CD1c-positive myeloid dendritic cell (primary cell): ENCODE results near the gene STX2.
"Not testable (repeated sequence)": the region's sequence is repeated elsewhere in the genome, so short reads cannot be mapped to it uniquely, and the experiment has no call there.

Experiments
- DNase-seq: peaks from one replicate; pipeline ENCODE4 v3.0.0-alpha.2; 2016; ENCODE audit errors: extremely low spot score

The STX2 gene

DNA sequence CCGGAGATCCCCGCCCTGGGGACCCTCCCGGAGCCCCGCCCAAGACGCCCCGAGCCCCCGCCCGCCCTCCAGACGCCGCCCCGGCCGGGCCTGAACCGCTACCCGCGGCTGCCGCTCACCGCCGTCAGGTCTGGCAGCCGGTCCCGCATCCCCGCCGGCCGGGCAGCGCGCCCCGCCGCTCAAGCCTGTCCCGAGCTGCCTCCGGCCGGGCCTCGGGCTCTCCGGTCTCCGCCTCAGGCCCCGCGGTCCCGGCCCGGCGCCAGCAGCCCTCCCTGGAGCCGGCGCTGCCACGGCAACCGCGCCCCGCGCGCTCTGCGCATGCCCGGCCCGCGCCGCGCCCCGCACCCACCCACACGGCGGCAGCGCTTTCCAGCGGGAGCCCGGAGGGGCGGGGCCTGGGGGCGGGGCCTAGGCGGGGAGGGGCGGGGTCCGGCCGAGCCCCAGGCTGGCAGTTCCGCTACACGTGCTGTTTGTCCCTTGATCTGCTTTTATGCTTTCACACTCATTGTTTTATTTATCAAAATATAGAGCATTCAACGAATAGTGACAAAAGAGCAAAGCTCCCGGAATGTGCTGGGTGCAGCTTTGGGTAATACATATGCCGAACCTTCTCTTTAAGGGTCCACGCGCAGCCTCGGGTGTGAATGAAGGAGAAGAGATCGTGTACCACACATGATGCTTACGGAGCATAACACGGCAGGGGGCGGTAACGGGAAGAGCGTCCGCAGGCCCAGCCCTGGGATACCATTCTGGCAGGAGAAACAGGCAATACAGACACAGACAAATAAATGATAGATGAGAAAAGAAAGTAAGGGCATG lies at the start of gene STX2:
STX2 (minus strand) TSS at position 300 of the 819 bp plus-strand sequence; CDS start at position 149, 151 bp downstream.
- peak; percentile 93 for DNase-seq

DNA sequence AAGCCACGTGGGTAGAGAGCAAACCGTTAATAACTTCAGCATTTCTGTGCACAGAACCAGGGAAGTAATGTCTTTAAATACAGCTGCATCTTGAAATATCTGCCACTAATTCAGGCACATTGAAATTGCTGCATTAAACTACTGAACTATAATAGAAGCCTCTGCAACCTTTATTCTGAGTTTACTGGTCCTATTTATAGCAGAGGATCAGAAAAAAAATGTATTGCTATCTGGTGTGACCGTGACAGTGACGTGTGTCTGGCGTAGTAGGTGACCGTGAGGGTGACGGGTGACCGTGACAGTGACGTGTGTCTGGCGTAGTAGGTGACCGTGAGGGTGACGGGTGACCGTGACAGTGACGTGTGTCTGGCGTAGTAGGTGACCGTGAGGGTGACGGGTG lies 48.1 kb upstream of the STX2 start:
- not testable (repeated sequence) for DNase-seq

DNA sequence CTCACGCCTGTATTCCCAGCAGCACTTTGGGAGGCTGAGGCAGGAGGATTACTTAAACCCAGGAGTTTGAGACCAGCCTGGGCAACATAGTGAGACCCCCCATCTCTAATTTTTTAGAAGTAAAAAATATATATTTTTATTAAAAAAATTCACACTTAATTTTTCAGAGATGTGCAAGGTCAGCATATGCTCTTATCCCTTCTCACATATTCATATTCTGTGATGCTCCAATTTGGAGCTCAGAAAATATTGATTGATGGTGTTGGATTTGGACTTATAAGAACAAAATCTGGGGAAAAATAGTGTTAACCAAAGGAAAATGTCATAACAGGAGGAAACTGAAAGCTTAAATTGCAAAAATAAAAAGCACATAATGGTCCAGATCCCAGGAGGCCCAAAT lies 42.5 kb upstream of the STX2 start:
- no peak for DNase-seq

DNA sequence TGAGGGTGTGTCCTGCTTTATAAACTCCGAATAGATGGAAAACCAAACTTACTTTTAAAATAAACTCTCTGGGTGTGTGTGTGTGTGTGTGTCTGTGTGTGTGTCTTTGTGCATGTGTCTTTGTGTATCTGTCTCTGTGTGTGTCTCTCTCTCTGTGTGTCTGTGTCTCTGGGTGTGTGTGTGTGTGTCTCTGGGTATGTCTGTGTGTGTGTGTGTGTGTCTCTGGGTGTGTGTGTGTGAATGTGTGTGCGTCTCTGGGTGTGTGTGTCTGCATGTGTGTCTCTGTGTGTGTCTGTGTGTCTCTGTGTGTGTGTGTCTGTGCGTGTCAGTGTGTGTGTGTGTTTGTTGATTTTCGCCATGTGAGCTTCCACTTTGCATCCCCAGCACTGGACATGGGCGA lies 42.0 kb upstream of the STX2 start:
- no peak for DNase-seq

DNA sequence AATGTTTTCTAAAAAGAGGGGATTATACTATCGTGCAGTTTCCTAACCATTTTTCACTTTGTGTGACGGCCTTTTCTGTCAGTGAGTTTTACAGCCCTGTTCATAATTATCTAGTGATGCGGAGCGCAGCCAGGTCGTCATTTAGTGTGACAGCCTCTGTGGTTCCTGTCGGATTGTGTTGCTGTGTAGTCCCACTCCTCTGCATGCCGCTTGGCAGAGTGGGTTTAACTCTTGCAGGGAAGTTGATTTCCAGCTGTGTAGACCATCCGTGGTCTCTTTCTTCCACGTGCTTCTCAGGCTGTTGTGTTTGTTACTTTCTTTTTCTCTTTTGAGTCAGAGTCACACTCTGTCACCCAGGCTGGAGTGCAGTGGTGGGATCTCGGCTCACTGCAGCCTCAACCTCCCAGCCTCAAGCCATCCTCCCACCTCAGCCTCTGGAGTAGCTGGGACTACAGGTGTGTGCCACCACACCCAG lies 41.4 kb upstream of the STX2 start:
- no peak for DNase-seq

DNA sequence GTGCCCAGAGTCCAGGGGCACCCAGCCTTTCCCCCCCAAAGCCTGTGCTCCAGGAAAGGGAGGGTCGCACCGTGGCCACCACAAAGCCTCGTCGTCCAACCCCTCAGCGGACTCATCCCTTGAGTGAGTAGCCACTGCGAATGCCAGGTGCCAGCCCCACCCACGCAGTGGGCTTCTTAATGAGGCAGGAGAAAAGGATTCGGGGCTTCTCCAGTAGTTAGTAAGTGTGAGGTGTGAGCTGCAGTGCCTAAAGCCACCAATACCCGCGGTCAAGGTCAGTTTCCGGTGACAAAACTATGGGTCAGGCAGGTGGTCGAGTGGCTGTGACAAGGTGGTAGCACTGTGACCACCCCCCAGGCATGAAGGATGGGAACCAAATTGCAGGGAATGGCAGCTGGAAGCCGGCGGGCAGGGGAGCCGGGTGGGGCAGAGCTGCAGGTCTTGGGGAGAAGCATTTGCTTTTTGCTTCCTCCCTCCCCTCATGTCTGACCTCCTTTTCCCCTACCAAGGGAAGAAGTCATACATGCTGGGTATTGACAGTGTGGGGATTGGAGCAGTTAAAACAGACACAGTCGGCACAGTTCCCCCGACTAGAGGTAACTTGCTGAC lies 40.8 kb upstream of the STX2 start:
- no peak for DNase-seq

DNA sequence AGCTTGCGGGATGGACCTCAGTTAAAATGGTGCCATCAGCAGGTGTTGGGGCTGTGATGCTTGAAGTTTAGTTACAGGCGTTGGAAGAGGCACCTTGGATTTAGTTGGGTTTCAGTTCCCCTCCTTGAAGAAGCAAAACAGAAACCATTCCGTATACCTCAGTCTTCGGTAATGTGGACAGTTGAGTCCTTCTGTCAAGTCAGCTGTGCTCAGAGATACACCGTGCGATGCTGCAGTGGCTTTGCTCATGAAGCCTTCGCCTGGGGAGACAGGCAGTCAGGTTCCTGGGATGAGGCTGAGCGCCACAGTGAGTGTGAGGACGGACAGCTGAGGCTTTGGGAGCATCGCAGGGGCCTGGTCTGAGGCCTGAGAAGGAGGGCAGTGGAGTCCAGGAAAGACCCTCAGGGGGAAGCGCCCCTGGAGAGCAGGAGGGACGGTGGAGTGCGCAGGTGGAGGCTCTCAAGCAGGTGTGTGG lies 40.2 kb upstream of the STX2 start:
- DNase-seq, result peak; percentile 15

DNA sequence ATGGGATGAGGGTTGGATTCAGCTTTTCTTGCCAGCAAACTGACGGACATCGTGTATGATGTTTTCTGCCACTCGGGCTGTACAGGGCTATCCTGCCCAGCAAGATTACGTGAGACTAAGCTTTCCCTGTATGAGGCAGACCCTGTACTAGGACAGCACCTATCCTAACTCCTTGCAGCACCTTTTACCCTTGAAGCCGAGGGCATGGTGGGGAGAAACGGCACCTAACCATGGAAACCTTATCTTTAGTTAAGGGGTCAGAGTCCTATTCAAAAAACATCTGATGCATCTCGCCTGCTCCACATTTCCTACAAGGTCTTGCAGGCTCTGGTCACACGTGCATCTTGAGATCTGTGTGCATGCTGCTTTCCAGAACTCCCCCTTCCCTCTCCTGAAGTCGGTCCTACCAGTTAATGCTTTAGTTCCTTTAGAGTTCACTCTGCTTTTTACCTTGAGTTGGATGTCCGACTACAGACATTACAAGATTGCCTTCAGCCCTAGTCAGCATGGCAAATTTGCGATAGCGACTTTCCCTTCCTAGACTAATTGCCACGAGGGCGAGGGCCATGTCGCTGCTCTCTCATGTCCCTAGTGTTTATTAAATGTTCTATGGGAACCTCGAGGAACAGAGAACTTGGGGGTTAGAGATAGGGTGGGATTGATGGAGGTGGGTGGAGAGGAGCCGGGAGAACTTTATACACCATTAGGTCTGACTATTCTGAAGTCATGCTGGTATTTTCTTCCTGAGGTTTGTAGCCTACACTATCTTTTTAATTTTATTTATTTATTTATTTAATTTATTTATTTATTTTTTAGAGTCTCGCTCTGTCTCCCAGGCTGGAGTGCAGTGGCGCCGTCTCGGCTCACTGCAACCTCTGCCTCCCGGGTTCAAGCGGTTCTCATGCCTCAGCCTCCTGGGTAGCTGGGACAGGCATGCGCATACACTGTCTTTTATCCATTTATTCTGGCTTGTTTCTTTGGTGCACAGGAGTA lies 39.4 kb upstream of the STX2 start:
- DNase-seq, result no peak

DNA sequence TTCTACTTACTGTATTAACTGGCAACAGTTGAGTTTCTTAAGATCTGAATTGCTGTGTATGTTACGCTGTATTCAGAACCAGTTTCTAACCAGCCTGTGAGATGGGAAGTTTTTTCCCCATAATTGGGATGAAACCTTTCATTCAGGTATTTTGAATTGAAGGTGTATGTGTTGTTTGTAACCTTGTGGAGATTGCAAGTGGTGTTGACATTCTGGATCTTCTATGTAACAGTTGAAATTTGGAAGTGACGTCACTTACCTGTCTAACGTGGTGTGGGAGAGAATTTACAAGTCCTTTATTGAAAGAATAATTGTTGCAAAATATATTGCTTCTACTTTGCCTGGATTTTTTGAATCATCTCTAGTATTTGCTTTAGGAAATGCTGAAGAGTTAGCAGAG lies 38.3 kb upstream of the STX2 start:
- DNase-seq, result no peak

DNA sequence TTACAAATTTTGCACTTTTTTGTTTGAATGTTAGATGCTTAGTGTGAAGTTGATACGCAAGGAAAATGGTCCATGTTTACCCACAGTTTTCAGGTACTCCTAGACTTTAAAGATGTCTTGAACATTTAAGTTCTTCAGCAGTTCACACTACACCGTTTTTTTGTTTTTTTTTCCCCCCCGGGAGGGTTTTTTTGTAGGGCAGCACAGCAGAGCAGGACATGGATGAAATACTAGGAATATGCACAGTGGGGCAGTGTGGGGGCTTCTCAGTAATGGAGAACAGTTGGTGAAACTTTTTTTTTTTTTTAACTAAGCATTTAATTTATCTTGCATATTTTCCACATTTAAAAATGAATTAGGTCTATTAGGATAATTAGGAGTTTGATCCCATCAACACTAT lies 37.7 kb upstream of the STX2 start:
- no peak for DNase-seq

DNA sequence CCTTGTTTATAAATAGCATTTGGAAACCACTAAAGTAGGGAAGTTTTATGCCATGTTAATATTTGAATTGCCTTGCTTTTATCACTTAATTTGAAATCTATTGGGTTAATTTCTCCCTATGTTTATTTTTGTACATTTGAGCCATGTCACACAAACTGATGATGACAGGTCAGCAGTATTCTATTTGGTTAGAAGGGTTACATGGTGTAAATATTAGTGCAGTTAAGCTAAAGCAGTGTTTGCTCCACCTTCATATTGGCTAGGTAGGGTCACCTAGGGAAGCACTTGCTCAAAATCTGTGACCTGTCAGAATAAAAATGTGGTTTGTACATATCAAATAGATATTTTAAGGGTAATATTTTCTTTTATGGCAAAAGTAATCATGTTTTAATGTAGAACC lies 37.2 kb upstream of the STX2 start:
- DNase-seq, result no peak

DNA sequence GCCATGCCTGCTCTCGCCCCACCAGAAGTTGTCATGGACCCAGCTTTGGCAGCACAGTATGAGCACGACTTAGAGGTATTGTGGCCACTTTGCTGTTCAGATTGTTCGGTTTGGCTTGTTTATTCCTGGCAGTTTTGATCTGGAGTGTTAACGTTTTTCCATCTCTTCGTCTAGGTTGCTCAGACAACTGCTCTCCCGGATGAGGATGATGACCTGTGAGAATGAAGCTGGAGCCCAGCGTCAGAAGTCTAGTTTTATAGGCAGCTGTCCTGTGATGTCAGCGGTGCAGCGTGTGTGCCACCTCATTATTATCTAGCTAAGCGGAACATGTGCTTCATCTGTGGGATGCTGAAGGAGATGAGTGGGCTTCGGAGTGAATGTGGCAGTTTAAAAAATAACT lies 36.7 kb upstream of the STX2 start:
- DNase-seq, result not testable (repeated sequence)

DNA sequence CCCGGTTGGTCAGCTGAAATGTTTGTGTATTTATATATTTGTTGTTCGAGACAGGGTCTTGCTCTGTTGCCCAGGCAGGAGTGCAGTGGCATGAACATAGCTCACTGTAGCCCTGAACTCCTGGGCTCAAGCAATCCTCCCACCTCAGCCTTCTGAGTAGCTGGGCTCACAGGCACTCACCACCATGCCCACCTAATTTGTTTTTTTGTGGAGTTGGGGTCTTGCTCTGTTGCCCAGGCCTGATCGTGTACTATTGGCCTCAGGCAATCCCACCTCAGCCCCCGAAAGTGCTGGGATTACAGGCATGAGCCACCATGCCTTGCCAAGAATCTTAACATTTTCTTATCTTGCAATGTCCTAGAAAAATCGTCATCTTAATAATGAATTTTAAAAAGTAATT lies 36.1 kb upstream of the STX2 start:
- DNase-seq, result no peak

DNA sequence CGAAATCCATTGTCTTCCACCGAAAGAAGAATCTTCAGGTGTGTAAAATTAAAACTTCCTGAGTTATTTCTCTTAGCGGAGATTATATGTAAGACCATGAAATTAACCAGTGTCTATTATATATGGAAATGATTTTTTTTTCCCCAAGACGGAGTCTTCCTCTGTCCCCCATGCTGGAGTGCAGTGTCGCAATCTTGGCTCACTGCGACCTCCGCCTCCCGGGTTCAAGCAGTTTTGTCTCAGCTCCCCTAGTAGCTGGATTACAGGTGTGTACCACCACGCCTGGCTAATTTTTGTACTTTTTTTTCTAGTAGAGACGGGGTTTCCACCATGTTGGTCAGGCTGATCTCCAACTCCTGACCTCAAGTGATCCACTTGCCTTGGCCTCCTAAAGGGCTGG lies 35.6 kb upstream of the STX2 start:
- DNase-seq, result no peak

DNA sequence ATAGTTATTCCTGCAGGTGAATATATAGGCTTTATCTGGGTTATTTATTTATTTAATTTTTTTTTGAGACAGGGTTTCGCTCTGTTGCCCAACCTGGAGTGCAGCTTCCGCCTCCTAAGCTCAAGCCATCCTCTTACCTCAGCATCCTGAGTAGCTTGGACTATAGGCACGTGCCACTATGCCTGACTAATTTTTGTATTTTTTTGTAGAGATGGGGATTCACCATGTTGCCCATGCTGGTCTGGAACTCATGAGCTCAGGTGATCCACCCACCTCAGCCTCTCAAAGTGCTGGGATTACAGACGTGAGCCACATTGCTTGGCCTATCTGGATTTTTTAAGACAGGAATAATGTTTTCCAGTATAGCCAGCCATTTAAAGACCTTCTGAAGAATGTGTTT lies 34.8 kb upstream of the STX2 start:
- no peak for DNase-seq

DNA sequence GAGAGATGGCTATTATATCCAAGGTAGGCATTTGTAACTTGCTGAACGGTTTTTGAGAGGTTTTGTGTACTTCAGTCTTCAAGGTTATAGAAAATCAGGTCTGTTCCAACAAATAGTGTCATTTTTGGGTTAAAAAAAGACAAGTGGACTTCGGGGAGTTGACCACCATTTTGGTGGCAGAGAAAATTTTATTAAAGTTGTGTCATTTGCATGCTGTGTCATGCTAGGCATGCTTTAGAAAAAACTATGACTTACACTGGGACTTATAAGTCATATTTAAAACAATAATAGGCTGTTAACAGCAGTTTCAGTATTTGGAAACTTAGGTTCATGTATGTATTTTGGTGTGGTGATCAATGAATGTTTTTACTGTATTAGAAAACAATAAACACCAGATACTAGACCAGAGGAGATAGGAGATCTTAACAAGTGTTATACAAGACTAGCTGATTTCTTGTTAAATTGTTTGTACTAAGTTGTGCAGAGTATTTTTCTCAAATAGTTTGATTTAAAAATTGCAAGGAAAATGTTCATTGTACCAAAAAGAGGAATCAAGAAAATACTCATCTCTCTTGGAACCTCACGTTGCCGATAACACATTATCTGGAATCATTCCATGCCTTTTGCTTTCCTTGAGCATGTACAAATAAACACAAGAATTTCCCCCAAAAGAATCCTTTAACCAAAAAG lies 34.2 kb upstream of the STX2 start:
- no peak for DNase-seq

DNA sequence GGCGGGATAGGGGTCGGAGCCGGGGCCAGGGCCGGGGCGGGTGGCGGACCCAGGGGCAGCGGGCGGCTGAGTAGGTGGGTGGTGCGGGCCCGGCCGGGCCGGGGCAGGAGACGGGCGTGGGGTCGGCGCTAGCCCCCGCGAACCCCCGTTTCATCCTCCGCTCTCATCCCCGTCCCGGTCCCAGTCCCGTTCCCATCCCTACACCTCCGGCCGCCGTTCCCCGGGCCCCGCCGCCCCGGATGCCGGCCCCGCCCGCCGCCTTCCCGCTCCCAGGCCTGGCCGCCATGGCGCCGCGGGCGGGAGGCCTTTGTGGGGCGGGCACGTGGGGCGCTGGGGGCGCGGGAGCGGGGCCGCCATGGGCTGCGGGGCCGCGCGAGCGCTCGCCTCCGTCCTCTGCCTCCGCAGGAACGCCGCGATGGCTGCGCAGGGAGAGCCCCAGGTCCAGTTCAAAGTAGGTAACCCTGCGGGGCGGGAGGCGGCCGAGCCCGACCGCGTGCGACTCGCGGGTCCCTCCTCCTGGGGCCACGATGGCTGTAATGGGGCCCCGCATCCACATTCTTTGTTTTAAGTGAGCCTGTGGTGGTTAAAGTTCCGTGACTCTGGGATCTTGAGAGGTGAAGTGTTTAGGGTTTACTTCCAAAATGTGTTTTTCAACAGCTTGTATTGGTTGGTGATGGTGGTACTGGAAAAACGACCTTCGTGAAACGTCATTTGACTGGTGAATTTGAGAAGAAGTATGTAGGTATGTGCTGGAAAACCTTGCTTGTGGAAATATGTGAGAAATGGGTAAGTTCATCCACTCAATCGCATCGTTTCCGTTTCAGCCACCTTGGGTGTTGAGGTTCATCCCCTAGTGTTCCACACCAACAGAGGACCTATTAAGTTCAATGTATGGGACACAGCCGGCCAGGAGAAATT lies 33.4 kb upstream of the STX2 start:
- peak; percentile 70 for DNase-seq

DNA sequence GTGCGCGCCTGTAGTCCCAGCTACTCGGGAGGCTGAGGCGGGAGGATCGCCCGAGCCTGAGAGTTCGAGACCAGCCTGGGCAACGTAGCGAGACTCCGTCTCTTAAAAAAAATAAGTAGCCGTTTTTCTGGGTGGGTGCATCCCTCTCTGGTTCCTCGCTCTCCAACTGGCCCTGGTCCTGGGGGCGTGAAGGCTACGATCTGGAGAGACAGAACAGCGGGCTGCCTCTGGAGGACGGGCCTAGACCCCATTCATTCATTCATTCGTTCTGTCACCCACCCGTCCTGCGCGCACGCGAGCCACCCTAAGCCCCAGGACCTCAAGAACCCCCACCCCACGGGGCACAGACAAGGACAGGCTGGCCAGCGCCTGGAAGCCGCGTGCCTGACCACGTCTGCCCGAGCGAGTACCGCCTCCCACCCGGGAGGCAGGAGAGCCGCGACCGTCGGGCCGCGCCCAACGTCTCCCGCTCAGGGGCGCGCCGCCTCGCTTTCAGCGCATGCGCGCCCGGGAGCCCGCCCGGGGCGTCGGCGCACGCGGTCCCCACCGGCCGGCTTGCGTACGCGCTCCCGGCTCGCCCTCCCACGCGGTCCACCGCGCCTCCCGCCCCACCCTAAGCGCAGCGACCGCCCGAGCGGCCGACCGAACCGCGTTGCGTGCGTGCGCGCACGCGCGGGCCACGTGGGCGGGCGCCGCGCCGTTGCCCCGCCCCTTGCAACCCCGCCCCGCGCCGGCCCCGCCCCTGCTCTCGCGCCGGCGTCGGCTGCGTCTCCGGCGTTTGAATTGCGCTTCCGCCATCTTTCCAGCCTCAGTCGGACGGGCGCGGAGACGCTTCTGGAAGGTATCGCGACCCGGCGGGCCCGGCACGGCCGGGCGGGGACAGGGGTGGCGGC lies 32.5 kb upstream of the STX2 start, which contains the start of gene RAN:
RAN (plus strand) TSS at position 781 of the 893 bp plus-strand sequence. CDS start 528 bp downstream, outside the sequence.
- DNase-seq, result peak; percentile 98
